ENCODE results near the gene DLGAP1.

The DLGAP1 gene

DNA sequence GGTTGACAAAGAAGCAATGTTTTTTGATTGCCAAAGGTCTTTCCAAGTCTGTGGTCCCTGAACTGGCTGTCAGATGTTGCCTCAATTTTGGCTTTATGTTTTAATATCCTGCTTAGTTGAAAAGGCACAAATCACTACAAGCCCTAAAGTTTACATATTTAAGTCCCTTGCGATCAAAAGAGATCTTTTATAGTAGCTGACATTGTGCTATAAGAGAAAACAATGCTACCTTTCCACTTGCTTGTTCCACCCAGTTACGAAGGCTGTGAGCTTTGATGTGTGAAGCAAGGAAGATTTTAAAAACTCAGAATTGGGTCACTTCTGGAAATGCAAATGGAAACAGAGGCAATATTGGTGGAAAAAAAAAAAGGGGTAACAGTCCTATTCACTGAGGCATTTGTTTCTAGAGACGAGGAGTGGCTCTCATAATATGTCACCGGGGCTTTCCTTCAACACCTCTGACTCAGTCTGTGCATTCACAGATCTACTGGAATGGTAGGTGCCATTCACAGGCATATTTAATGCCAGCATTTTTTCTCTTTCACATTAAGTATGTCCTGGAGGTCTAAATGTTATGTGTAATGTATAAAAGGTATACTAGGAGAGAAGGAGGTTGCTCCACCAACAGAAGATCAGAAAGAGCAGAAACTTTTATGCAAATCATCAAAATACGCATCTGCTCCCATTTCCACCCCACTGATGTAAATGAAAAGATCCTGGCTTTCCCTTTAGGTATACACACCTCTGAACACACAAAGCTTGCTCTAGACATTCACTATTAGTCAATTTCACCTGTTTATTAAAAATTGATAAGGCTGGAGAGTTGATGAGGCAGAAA is 913.3 kb downstream of the DLGAP1 start:
- no peak overlapping the region for H2AFZ ChIP-seq (ENCODE audit: low read length, unreplicated experiment)
- no peak overlapping the region for H3K4me3 ChIP-seq (ENCODE audit: low read depth, low read length)
- H3K79me2 ChIP-seq (ENCODE audit: control insufficient read depth, insufficient read depth, low read length, unreplicated experiment): no peaks in the 10 kb centered on the region
- H3K36me3 ChIP-seq (ENCODE audit: insufficient read depth, low read length): no peaks in the 10 kb centered on the region
- H3K27me3 ChIP-seq (ENCODE audit: insufficient read depth, low read length): peaks cover 27% of the 10 kb centered on the region
- no peaks in the 10 kb centered on the region for H3K4me1 ChIP-seq (ENCODE audit: control insufficient read depth, insufficient read depth, low read length, unreplicated experiment)
- H3K27ac ChIP-seq (ENCODE audit: low read depth, low read length): no peak overlapping the region

DNA sequence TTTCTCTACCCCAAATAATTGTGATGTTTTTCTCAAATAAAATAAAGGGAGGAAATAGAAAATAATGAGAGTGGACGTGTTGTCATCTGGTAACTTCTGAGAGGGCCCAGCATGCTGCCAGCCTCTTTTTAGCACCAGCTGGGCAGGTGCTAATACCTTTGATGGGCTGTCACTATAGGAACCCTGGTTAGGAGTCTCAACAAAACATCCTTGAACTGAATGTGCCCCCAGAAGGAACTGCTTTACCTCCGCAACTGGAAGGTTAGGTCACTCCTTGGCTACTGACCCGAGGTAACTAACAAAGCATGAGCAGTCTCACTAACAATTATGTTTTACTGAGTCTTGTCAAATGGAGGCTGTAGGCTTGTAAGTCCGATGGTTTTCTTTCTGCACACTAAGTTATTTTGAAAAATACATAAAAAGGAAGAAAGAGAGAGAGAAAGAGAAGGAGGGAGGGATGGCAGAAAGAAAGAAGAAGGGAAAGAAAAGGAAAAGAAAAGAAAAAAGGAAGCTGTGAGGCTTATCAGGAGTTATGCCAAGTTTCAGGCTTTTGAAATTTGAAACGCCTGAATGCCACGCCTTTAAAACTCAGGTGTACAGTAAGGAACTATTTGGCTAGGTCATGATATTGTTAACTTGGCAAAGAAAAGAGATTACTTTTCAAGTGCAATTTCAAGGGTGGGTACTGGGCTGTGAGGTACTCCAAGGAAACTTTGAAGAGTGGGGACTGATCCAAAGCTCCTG is 914.1 kb downstream of the DLGAP1 start:
- H3K27ac ChIP-seq (ENCODE audit: low read depth, low read length): no peak overlapping the region
- H3K79me2 ChIP-seq (ENCODE audit: control insufficient read depth, insufficient read depth, low read length, unreplicated experiment): no peaks in the 10 kb centered on the region
- H2AFZ ChIP-seq (ENCODE audit: low read length, unreplicated experiment): no peak overlapping the region
- no peaks in the 10 kb centered on the region for H3K36me3 ChIP-seq (ENCODE audit: insufficient read depth, low read length)
- peaks cover 27% of the 10 kb centered on the region for H3K27me3 ChIP-seq (ENCODE audit: insufficient read depth, low read length)
- no peak overlapping the region for H3K4me3 ChIP-seq (ENCODE audit: low read depth, low read length)
- no peaks in the 10 kb centered on the region for H3K4me1 ChIP-seq (ENCODE audit: control insufficient read depth, insufficient read depth, low read length, unreplicated experiment)

DNA sequence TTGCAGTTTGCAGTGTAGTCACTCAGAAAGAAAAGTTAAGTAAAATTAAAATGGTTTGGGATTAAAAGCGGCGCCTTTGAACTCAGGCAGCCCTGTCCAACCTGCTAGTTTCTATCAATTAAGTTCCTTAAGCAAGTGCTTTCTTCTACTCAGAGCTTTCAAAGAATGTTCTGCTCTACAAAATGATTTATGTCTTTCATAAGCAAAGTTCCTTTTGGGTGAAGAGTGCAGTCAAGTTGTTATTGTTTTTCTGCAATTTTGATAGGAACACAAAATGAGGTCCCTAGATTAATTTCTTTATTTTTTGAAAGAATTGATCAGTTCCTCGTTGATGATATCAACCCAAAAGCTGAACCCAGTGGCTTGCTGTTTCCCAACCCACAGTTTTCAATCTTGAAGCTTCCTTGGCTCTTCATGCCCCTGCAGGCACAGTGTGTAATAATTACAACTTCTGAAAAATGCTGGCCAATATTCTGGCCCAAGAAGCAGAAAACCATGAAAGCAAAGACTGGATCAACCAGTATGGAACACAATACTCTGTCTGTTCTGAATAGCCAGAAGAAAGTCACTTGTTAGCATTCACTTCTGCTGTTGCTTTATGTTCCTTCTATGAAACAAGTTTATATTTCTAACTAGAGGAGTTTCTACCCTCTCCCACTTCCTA is 916.0 kb downstream of the DLGAP1 start:
- H3K27ac ChIP-seq (ENCODE audit: low read depth, low read length): no peak overlapping the region
- H3K36me3 ChIP-seq (ENCODE audit: insufficient read depth, low read length): no peaks in the 10 kb centered on the region
- no peak overlapping the region for H3K4me3 ChIP-seq (ENCODE audit: low read depth, low read length)
- H3K4me1 ChIP-seq (ENCODE audit: control insufficient read depth, insufficient read depth, low read length, unreplicated experiment): no peaks in the 10 kb centered on the region
- no peak overlapping the region for H2AFZ ChIP-seq (ENCODE audit: low read length, unreplicated experiment)
- no peaks in the 10 kb centered on the region for H3K79me2 ChIP-seq (ENCODE audit: control insufficient read depth, insufficient read depth, low read length, unreplicated experiment)
- H3K27me3 ChIP-seq (ENCODE audit: insufficient read depth, low read length): peaks cover 27% of the 10 kb centered on the region

DNA sequence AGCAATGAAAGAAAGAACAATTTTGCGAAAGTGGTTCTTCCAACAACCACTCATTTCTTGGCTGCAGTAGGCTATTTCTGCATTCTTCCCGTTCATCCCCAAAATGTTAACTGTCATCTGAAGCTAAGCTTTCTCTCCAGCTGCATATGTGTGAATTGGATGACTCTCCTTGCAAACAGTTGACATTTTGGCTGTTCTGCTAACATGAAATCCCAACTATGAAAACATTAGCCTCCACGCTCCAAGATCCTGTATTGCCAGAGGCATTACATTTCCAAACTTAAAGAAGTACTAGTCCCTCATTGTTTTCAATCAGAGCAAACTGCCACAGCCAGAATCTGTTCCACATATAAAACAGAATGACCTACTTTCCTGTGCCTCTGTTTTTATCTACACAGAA is 916.7 kb downstream of the DLGAP1 start:
- Histone ChIP-seq H2AFZ (ENCODE audit: low read length, unreplicated experiment) (no peak overlapping the region), H3K79me2 (ENCODE audit: control insufficient read depth, insufficient read depth, low read length, unreplicated experiment) (no peaks in the 10 kb centered on the region), H3K27ac (ENCODE audit: low read depth, low read length) (no peak overlapping the region), H3K27me3 (ENCODE audit: insufficient read depth, low read length) (peaks cover 27% of the 10 kb centered on the region), H3K4me3 (ENCODE audit: low read depth, low read length) (no peak overlapping the region), H3K36me3 (ENCODE audit: insufficient read depth, low read length) (no peaks in the 10 kb centered on the region), H3K4me1 (ENCODE audit: control insufficient read depth, insufficient read depth, low read length, unreplicated experiment) (no peaks in the 10 kb centered on the region)

GRCh38 chr18:3530807-3531206 is 924.3 kb downstream of the DLGAP1 start:
- Histone ChIP-seq H3K4me1 (ENCODE audit: control insufficient read depth, insufficient read depth, low read length, unreplicated experiment) (no peaks in the 10 kb centered on the region), H3K79me2 (ENCODE audit: control insufficient read depth, insufficient read depth, low read length, unreplicated experiment) (no peaks in the 10 kb centered on the region), H3K27ac (ENCODE audit: low read depth, low read length) (no peak overlapping the region), H3K36me3 (ENCODE audit: insufficient read depth, low read length) (no peaks in the 10 kb centered on the region), H2AFZ (ENCODE audit: low read length, unreplicated experiment) (no peak overlapping the region), H3K4me3 (ENCODE audit: low read depth, low read length) (no peak overlapping the region), H3K27me3 (ENCODE audit: insufficient read depth, low read length) (no peaks in the 10 kb centered on the region)

GRCh38 chr18:3529601-3530000 is 925.5 kb downstream of the DLGAP1 start:
- no peak overlapping the region for H3K4me3 ChIP-seq (ENCODE audit: low read depth, low read length)
- H3K27ac ChIP-seq (ENCODE audit: low read depth, low read length): no peak overlapping the region
- no peaks in the 10 kb centered on the region for H3K4me1 ChIP-seq (ENCODE audit: control insufficient read depth, insufficient read depth, low read length, unreplicated experiment)
- no peaks in the 10 kb centered on the region for H3K36me3 ChIP-seq (ENCODE audit: insufficient read depth, low read length)
- H2AFZ ChIP-seq (ENCODE audit: low read length, unreplicated experiment): no peak overlapping the region
- no peaks in the 10 kb centered on the region for H3K27me3 ChIP-seq (ENCODE audit: insufficient read depth, low read length)
- H3K79me2 ChIP-seq (ENCODE audit: control insufficient read depth, insufficient read depth, low read length, unreplicated experiment): no peaks in the 10 kb centered on the region

DNA sequence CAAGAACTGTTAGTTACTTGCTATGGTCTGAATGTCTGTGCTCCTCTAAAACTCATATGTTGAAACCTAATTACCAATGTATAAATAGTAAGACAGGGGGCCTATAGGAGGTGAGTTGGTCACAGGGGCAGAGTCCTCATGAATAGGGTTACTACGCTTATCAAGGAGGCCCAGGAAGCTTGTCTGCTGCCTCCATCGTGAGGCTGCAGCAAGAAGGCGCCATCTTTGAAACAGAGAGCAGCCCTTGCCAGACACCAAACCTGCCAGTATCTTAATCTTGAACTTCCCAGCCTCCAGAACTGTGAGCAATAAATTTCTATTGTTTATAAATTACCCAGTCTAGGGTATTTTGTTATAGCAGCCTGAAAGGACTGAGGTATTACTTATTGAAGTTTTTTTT is 926.0 kb downstream of the DLGAP1 start:
- H3K27ac ChIP-seq (ENCODE audit: low read depth, low read length): no peak overlapping the region
- no peaks in the 10 kb centered on the region for H3K36me3 ChIP-seq (ENCODE audit: insufficient read depth, low read length)
- H3K27me3 ChIP-seq (ENCODE audit: insufficient read depth, low read length): no peaks in the 10 kb centered on the region
- no peaks in the 10 kb centered on the region for H3K79me2 ChIP-seq (ENCODE audit: control insufficient read depth, insufficient read depth, low read length, unreplicated experiment)
- H3K4me1 ChIP-seq (ENCODE audit: control insufficient read depth, insufficient read depth, low read length, unreplicated experiment): no peaks in the 10 kb centered on the region
- H3K4me3 ChIP-seq (ENCODE audit: low read depth, low read length): no peak overlapping the region
- H2AFZ ChIP-seq (ENCODE audit: low read length, unreplicated experiment): no peak overlapping the region

- Histone ChIP-seq H3K79me2 (ENCODE audit: control insufficient read depth, insufficient read depth, low read length, unreplicated experiment) (no peaks in the 10 kb centered on the region), H3K4me3 (ENCODE audit: low read depth, low read length) (no peak overlapping the region), H2AFZ (ENCODE audit: low read length, unreplicated experiment) (no peak overlapping the region), H3K27ac (ENCODE audit: low read depth, low read length) (no peak overlapping the region), H3K4me1 (ENCODE audit: control insufficient read depth, insufficient read depth, low read length, unreplicated experiment) (no peaks in the 10 kb centered on the region), H3K36me3 (ENCODE audit: insufficient read depth, low read length) (no peaks in the 10 kb centered on the region), H3K27me3 (ENCODE audit: insufficient read depth, low read length) (no peaks in the 10 kb centered on the region)
Observed at GRCh38 chr18:3528231-3528630, 926.9 kb downstream of the DLGAP1 start.

GRCh38 chr18:3526421-3527354 is 928.4 kb downstream of the DLGAP1 start:
- Histone ChIP-seq H3K36me3 (ENCODE audit: insufficient read depth, low read length) (no peaks in the 10 kb centered on the region), H3K27me3 (ENCODE audit: insufficient read depth, low read length) (peaks cover 2% of the 10 kb centered on the region; the same call in 1 of the 2 replicates), H3K4me1 (ENCODE audit: control insufficient read depth, insufficient read depth, low read length, unreplicated experiment) (no peaks in the 10 kb centered on the region), H3K79me2 (ENCODE audit: control insufficient read depth, insufficient read depth, low read length, unreplicated experiment) (no peaks in the 10 kb centered on the region), H3K27ac (ENCODE audit: low read depth, low read length) (no peak overlapping the region), H2AFZ (ENCODE audit: low read length, unreplicated experiment) (no peak overlapping the region), H3K4me3 (ENCODE audit: low read depth, low read length) (no peak overlapping the region)

DNA sequence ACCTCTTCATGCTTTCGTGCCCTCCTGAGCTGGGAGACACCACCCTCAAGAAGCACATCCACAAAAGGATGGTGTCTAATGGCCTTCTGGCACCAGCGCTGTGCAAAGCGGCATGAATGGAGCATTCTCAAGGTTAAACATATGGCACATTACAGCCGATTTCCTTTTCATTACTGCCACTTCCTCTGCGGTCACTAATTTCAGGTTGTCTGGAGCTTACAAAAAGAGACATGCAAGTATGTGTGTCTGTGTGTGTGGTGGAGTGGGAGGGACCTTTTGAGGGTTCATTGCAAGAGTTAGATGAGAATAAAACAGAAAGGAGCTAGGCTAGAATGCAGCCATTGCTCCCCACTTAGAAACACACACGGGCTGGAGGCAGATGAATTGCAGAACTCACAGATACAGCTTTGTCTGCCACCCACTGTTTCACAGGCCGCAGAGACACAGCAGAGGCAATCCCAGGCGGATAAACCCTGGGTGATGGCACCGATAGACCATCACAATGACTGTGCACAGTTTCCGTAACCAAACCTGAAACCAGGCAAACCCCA is 929.2 kb downstream of the DLGAP1 start:
- Histone ChIP-seq H3K36me3 (ENCODE audit: insufficient read depth, low read length) (no peaks in the 10 kb centered on the region), H3K79me2 (ENCODE audit: control insufficient read depth, insufficient read depth, low read length, unreplicated experiment) (no peaks in the 10 kb centered on the region), H3K4me1 (ENCODE audit: control insufficient read depth, insufficient read depth, low read length, unreplicated experiment) (no peaks in the 10 kb centered on the region), H2AFZ (ENCODE audit: low read length, unreplicated experiment) (no peak overlapping the region), H3K27ac (ENCODE audit: low read depth, low read length) (no peak overlapping the region), H3K27me3 (ENCODE audit: insufficient read depth, low read length) (peaks cover 9% of the 10 kb centered on the region; the same call in 1 of the 2 replicates), H3K4me3 (ENCODE audit: low read depth, low read length) (no peak overlapping the region)
